Measurements from ENCODE around the gene ABHD17A. TPM values are rescaled to one million over a fixed set of nuclear protein-coding genes. Genes with fewer than 3 reads are reported as not detected.
A peak's percentile ranks its signal among the peaks of the same experiment; 100 is the strongest.

The ABHD17A gene
- total and polyA plus RNA-seq, 2 of the 8 experiments (the other 6 are each of a cell fraction or from before 2014, with no cell fraction given): 41.2 to 87.4 TPM

DNA sequence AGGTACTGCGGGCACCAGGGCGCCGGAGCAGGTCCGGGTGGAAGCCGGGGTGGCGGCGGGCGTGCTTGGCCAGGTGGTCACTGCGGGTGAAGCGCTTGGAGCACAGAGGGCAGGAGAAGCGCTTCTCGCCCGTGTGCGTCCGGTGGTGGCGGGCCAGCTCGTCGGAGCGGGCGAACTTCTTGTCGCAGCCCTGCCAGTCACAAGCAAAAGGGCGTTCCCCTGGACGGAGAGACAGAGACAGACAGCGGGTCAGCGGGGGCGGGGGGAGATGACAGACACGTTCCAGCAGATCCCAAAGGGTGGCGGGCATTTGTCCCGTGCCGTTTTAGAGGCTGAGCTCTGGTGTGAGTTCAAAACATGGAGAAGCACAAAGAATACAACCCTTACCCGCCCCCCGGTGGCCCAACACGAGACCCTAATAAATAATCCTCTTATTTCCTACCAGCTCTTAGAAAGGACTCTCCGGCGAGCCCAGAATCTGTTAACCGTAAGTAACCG is 30.7 kb downstream of the ABHD17A start:
- H3K9ac ChIP-seq (replicated peaks in 1 of 4; ENCODE audit: extremely low read depth in 1 of 4, low read depth in 3 of 4, low read length in 3 of 4): no peak overlapping the region; a peak in 2 of 7 replicates
- peaks cover 0 to 56% (median 47%) of the 10 kb centered on the region in 4 experiments; a peak in 6 of 7 replicates for H3K4me1 ChIP-seq (replicated peaks in 1 of 4; ENCODE audit: control insufficient read depth in 3 of 4, insufficient read depth in 4 of 4, low read length in 3 of 4)
- peak overlapping the region; percentile 88; the same call in 1 of the 2 replicates for H3K18ac ChIP-seq (ENCODE audit: extremely low read depth, low read length)
- DNase-seq (ENCODE audit: low read depth in 1 of 2, low spot score in 2 of 2): no peak
- peak overlapping the region; percentile 88 for H4K91ac ChIP-seq (replicated peaks; ENCODE audit: insufficient read length, low read length)
- peak overlapping the region; percentile 25; the same call in 1 of the 2 replicates for H3K27ac ChIP-seq (ENCODE audit: low read depth, low read length)
- no peak overlapping the region for H3K23ac ChIP-seq (ENCODE audit: insufficient read length)
- H2BK20ac ChIP-seq (ENCODE audit: low read length): no peak overlapping the region
- no peaks in the 10 kb centered on the region for H3K36me3 ChIP-seq (ENCODE audit: control insufficient read depth in 2 of 4, insufficient read depth in 4 of 4, low read length in 3 of 4)
- H2BK120ac ChIP-seq (replicated peaks; ENCODE audit: low read depth, low read length): no peak overlapping the region
- H3K4me2 ChIP-seq (ENCODE audit: insufficient read depth in 1 of 2, low read depth in 2 of 2, low read length in 2 of 2): peak overlapping the region; percentile 67 to 80
- peak overlapping the region; percentile 93 for H2BK5ac ChIP-seq (ENCODE audit: low read depth, low read length)
- ChIA-PET CTCF (ENCODE audit: partially characterized antibody) (interaction anchor here (0.7 to 2.5 kb wide), 5 partner anchors 11 to 448 kb away, joined by 3 to 13 read pairs (median 4); no protein-coding TSS in a partner anchor), POLR2A (ENCODE audit: partially characterized antibody) (interaction anchor here (0.6 to 2.2 kb wide), 4 partner anchors 10 to 42 kb away, joined by 3 to 9 read pairs (median 6); no protein-coding TSS in a partner anchor)
- no peak overlapping the region for H3K14ac ChIP-seq (ENCODE audit: insufficient read length)
- H3K79me2 ChIP-seq (ENCODE audit: control insufficient read depth in 1 of 2, insufficient read depth in 2 of 2, low read length in 2 of 2): peaks cover 0 to 44% of the 10 kb centered on the region in 2 experiments; a peak in 3 of 4 replicates
- no peaks in the 10 kb centered on the region for H3K9me3 ChIP-seq (ENCODE audit: insufficient read depth in 2 of 2, low read depth in 1 of 2, low read length in 1 of 2)
- peak overlapping the region; percentile 75 for H4K8ac ChIP-seq (ENCODE audit: extremely low read depth, insufficient read depth, low read length)
- H2AFZ ChIP-seq (ENCODE audit: low read length): no peak overlapping the region
- FAIRE-seq: no peak
- no peaks in the 10 kb centered on the region for H3K27me3 ChIP-seq (replicated peaks in 1 of 4; ENCODE audit: control insufficient read depth in 3 of 4, extremely low read depth in 1 of 4, insufficient read depth in 3 of 4, low read length in 3 of 4)
- TF ChIP-seq CTBP2 (IDR thresholded peaks at IDR 0.05; ENCODE audit: borderline replicate concordance, insufficient read depth, insufficient read length, low read length): peak; percentile 23
- TF ChIP-seq CBX5 (IDR thresholded peaks at IDR 0.05; ENCODE audit: low read depth, low read length): no peak
- TF ChIP-seq ASH2L (IDR thresholded peaks at IDR 0.05; ENCODE audit: low read length): no peak
- TF ChIP-seq NANOG (IDR thresholded peaks at IDR 0.05; ENCODE audit: insufficient read depth, low read depth, low read length, poor library complexity, severe bottlenecking): no peak
- peak overlapping the region in 2 of 4 experiments; percentile 7 to 49; a peak in 2 of 8 replicates for H3K4me3 ChIP-seq (ENCODE audit: extremely low read depth in 1 of 4, insufficient read depth in 2 of 4, low read depth in 3 of 4, low read length in 4 of 4)
- H3K4ac ChIP-seq (replicated peaks; ENCODE audit: insufficient read length, low read depth, low read length): peak overlapping the region; percentile 69
- H3K23me2 ChIP-seq (ENCODE audit: low read depth, low read length): peaks cover 6% of the 10 kb centered on the region; the same call in 1 of the 2 replicates
- 77% methylated on average over 15 of the region's 37 CpGs; no CpG with 5 or more reads in 1 of the 2 experiments for WGBS, 2 experiments (ENCODE audit: extremely low coverage in 1 of 2, insufficient coverage in 1 of 2, insufficient read length in 1 of 2, insufficient replicate concordance in 2 of 2, low coverage in 1 of 2, low lambda C conversion rate in 2 of 2, missing lambda C conversion rate in 1 of 2)
- peak overlapping the region; percentile 19 for H4K5ac ChIP-seq (ENCODE audit: insufficient read length, low read depth, low read length)
- H3K56ac ChIP-seq (replicated peaks; ENCODE audit: insufficient read length, low read depth, low read length): no peak overlapping the region
- peak overlapping the region; percentile 46; the same call in 1 of the 2 replicates for H2BK15ac ChIP-seq (ENCODE audit: low read length)
- peaks cover 23 to 28% of the 10 kb centered on the region in 2 experiments for H4K20me1 ChIP-seq (replicated peaks in 1 of 2; ENCODE audit: control insufficient read depth in 1 of 2, insufficient read depth in 2 of 2, low read length in 2 of 2)
- no peak overlapping the region for H2BK12ac ChIP-seq (ENCODE audit: low read depth, low read length)
- peaks cover 19% of the 10 kb centered on the region for H3K79me1 ChIP-seq (ENCODE audit: low read depth, low read length)
- H2AK5ac ChIP-seq (ENCODE audit: low read depth, low read length): 0 out of 2 replicates have a peak overlapping the region, but pooled peaks have one; percentile 75
